Measurements from ENCODE around the gene ST6GALNAC1.

Gene ST6GALNAC1

GRCh38 chr17:76635659-76636360 lies 7.7 kb downstream of the ST6GALNAC1 start:
- H3K4me1 ChIP-seq (ENCODE audit: insufficient read depth, low read length, severe bottlenecking) = no peaks in the 10 kb centered on the region
- no peak overlapping the region for H2AFZ ChIP-seq (ENCODE audit: low read length)
- H4K20me1 ChIP-seq (ENCODE audit: insufficient read depth, low read length) = no peaks in the 10 kb centered on the region
- no peak overlapping the region for H3K9ac ChIP-seq (ENCODE audit: low read length)
- H3K27me3 ChIP-seq (ENCODE audit: insufficient read depth, low read length) = peaks cover 12% of the 10 kb centered on the region; the same call in 1 of the 2 replicates
- H3F3A ChIP-seq (ENCODE audit: insufficient read depth, low read length) = no peaks in the 10 kb centered on the region
- H3K36me3 ChIP-seq (ENCODE audit: insufficient read depth, low read length) = no peaks in the 10 kb centered on the region
- no peaks in the 10 kb centered on the region for H3K79me2 ChIP-seq (ENCODE audit: insufficient read depth, low read length)
- TF ChIP-seq CTCF (IDR thresholded peaks at IDR 0.05; ENCODE audit: low read length) (no peak), EZH2 (IDR thresholded peaks at IDR 0.05; ENCODE audit: borderline replicate concordance, low read length) (no peak)
- H3K4me2 ChIP-seq (ENCODE audit: low read length) = no peak overlapping the region
- no peaks in the 10 kb centered on the region for H3K9me2 ChIP-seq (ENCODE audit: low read depth, low read length)
- H3K27ac ChIP-seq (ENCODE audit: low read depth, low read length, poor library complexity, severe bottlenecking) = no peak overlapping the region
- H3K4me3 ChIP-seq (ENCODE audit: low read depth, low read length, poor library complexity, severe bottlenecking) = no peak overlapping the region
- H3K9me3 ChIP-seq (ENCODE audit: low read length) = no peaks in the 10 kb centered on the region

- H3K9ac ChIP-seq (ENCODE audit: low read length) = no peak overlapping the region
- H4K20me1 ChIP-seq (ENCODE audit: insufficient read depth, low read length) = no peaks in the 10 kb centered on the region
- no peaks in the 10 kb centered on the region for H3K4me1 ChIP-seq (ENCODE audit: insufficient read depth, low read length, severe bottlenecking)
- no peaks in the 10 kb centered on the region for H3K9me3 ChIP-seq (ENCODE audit: low read length)
- no peaks in the 10 kb centered on the region for H3K79me2 ChIP-seq (ENCODE audit: insufficient read depth, low read length)
- TF ChIP-seq CTCF (IDR thresholded peaks at IDR 0.05; ENCODE audit: low read length) = no peak
- TF ChIP-seq EZH2 (IDR thresholded peaks at IDR 0.05; ENCODE audit: borderline replicate concordance, low read length) = no peak
- H3F3A ChIP-seq (ENCODE audit: insufficient read depth, low read length) = no peaks in the 10 kb centered on the region
- H2AFZ ChIP-seq (ENCODE audit: low read length) = no peak overlapping the region
- H3K4me3 ChIP-seq (ENCODE audit: low read depth, low read length, poor library complexity, severe bottlenecking) = no peak overlapping the region
- no peak overlapping the region for H3K4me2 ChIP-seq (ENCODE audit: low read length)
- no peak overlapping the region for H3K27ac ChIP-seq (ENCODE audit: low read depth, low read length, poor library complexity, severe bottlenecking)
- H3K27me3 ChIP-seq (ENCODE audit: insufficient read depth, low read length) = peaks cover 12% of the 10 kb centered on the region; the same call in 1 of the 2 replicates
- no peaks in the 10 kb centered on the region for H3K36me3 ChIP-seq (ENCODE audit: insufficient read depth, low read length)
- H3K9me2 ChIP-seq (ENCODE audit: low read depth, low read length) = no peaks in the 10 kb centered on the region
These were observed 8.5 kb downstream of the ST6GALNAC1 start for GRCh38 chr17:76635039-76635438.

GRCh38 chr17:76633628-76634328 lies 9.8 kb downstream of the ST6GALNAC1 start:
- H2AFZ ChIP-seq (ENCODE audit: low read length) = no peak overlapping the region
- no peak overlapping the region for H3K9ac ChIP-seq (ENCODE audit: low read length)
- H3K4me1 ChIP-seq (ENCODE audit: insufficient read depth, low read length, severe bottlenecking) = no peaks in the 10 kb centered on the region
- H3K4me3 ChIP-seq (ENCODE audit: low read depth, low read length, poor library complexity, severe bottlenecking) = no peak overlapping the region
- H3K27me3 ChIP-seq (ENCODE audit: insufficient read depth, low read length) = peaks cover 12% of the 10 kb centered on the region; the same call in 1 of the 2 replicates
- H3K79me2 ChIP-seq (ENCODE audit: insufficient read depth, low read length) = no peaks in the 10 kb centered on the region
- H3K27ac ChIP-seq (ENCODE audit: low read depth, low read length, poor library complexity, severe bottlenecking) = no peak overlapping the region
- H3K9me3 ChIP-seq (ENCODE audit: low read length) = no peaks in the 10 kb centered on the region
- no peaks in the 10 kb centered on the region for H3K9me2 ChIP-seq (ENCODE audit: low read depth, low read length)
- H3F3A ChIP-seq (ENCODE audit: insufficient read depth, low read length) = no peaks in the 10 kb centered on the region
- no peak for TF ChIP-seq EZH2 (IDR thresholded peaks at IDR 0.05; ENCODE audit: borderline replicate concordance, low read length)
- no peak for TF ChIP-seq CTCF (IDR thresholded peaks at IDR 0.05; ENCODE audit: low read length)
- H4K20me1 ChIP-seq (ENCODE audit: insufficient read depth, low read length) = no peaks in the 10 kb centered on the region
- no peak overlapping the region for H3K4me2 ChIP-seq (ENCODE audit: low read length)
- H3K36me3 ChIP-seq (ENCODE audit: insufficient read depth, low read length) = no peaks in the 10 kb centered on the region

All from OCI-LY1 (cell line).